ENCODE measurements around the gene FUBP1.
"Not testable (repeated sequence)": the region's sequence is repeated elsewhere in the genome, so short reads cannot be mapped to it uniquely, and the experiment has no call there.

FUBP1 gene

DNA sequence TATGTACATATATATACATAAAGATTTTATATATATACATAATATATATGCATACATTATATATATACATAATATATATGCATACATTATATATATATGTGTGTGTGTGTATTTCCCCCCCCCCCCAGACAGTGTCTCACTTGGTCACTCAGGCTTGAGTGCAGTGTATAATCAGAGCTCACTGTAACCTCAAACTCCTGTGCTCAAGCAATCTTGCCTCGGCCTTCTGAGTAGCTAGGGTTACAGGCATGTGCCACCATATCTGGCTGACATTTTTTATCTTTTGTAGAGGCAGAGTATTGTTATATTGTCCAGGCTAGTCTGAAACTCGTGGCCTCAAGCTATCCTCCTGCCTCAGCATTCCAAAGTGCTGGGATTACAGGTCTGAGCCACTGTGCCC, 9.0 kb upstream of the FUBP1 start:
- no peak for DNase-seq

DNA sequence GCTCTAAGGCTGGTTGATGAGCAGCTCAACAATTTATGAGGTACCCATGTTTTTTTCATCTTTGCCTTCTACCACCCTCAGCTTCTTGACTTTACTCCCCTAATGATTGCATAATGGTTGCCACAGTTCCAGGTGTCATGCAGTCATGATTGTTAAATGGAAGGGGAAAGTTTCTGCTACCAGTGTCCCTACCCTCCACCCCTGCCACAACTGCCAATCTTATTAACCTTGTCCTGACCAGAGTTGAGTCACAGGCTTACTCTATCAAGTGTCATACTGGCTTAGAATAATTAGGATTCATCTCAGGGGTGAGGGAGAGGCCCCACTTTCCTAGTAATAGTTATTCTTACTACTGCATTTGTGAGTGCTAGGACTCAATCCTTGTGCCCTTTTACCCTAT, 7.9 kb upstream of the FUBP1 start:
- no peak for DNase-seq

DNA sequence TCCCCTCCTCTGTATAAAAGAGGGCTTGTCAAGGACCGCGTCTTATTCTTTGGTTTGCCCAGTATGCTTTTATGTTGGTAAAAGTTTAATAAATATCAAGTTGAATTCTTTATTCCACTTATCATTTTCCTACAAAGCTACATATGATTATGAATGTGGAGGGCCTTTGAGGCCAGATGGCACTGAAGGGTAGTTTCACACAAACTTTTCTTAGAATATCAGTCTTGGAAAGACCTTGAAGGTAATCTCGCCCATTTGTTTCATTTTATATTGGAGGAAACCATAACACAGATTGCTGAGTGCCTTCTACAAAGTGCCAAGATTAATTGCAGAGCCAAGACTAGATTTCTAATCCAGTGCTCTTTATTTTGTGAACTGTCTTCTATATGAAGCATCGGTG, 5.8 kb upstream of the FUBP1 start:
- DNase-seq, result no peak

GRCh38 chr1:77983997-77984355, 5.1 kb upstream of the FUBP1 start:
- no peak for DNase-seq

- DNase-seq, result not testable (repeated sequence)
These were observed 4.6 kb upstream of the FUBP1 start for GRCh38 chr1:77983352-77983996.

- peak; percentile 76 for DNase-seq
These were observed 441 bp downstream of the FUBP1 start for GRCh38 chr1:77978293-77978968.

DNA sequence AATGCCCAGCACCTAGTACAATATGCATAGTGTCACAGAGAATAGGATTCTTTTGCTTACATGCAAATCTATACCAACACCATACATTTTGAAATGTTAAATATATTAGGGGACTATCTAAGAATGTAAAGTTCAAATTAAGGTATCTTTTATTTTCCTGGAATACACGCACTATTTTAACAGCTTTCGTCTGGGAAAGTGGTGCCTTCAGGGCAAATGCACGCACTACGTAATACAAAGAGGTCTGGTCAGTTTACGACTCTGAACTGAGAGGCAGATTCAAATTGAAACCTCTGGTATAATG, 931 bp downstream of the FUBP1 start:
- no peak for DNase-seq

DNA sequence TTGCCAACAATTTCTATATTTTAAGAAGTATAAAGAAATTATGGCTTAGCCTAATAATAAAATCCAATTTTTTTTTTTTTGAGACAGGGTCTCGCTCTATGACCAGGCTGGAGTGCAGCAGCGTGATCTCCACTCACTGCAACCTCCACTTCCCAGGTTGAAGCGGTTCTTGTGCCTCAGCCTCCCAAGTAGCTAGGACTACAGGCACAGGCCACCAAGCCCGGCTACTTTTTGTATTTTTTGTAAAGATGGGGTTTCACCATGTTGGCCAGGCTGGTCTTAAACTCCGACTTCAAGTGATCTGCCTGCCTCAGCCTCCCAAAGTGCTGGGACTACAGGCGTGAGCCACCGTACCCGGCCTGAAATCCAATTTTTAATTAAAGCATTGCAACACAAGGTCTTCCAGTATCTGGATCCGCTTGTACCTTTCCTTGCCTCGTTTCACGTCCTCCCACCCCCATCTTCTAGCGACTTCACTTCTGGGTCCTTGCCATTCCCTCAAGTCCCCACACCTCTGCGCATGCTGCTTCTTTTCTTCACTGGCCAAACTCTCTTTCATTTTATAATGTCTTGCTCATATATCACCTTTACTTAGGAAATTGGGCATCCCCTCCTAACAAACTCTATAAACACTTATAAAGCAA, 2.3 kb downstream of the FUBP1 start:
- no peak for DNase-seq

DNA sequence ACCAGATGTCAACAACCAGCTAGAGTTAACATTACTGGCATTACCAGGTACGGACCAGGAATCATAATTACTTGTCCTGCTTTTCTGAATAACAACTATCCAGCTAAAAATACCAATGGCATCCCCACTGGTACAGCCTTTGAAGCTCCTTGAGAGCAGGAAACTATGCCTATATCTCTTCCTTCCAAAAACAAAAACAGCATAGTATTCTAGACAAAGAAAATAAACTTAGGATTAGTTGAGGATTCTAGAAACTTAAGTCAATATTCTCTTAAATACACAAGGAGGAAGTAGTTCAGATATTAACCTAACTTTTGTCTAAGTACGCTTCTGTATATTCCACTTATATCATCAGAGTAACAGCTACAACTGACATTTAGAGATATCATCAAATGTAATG, 3.0 kb downstream of the FUBP1 start:
- no peak for DNase-seq

- no peak for DNase-seq
These were observed 3.5 kb downstream of the FUBP1 start for GRCh38 chr1:77975386-77975785.

DNA sequence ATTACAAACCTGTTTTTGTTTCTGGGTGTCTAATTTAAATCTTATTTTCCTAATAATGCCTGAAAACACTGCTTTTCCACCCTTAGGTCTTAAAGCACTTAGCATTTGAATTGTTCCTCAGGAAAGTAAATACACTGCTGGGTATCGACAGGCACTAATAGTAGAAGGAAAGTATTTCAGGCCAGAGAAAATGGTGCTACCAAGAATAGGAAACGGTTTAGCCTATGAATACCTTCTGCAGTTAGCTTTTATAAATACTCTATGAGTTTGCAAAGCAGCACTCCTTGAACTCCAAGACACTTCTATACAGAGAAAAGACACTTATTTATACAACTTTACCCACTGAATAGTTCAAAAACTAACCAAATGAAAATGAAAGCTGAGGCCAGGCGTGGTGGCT, 6.8 kb downstream of the FUBP1 start:
- no peak for DNase-seq

- no peak for DNase-seq
These were observed 8.7 kb downstream of the FUBP1 start for GRCh38 chr1:77970192-77970591.

DNA sequence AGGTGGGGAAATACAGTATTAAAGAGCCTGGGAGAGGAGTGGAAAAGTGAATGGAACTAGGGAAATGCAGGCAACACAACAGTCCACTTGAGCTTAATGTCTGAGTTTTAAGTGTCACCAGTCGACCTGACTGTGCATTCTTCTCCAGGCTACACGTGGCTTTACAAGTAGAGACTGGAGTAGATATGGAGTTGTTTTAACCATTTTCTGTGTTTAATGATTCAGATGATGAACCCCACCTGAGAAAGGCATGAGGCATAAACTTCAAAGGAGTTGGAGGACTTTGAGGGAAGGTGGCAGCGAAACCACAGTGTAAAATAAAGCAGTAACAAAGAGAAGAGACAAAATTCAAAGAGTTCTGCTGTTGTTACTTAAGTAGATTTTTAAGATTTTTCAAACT, 12.6 kb downstream of the FUBP1 start:
- no peak for DNase-seq

- no peak for DNase-seq
These were observed 17.5 kb downstream of the FUBP1 start for GRCh38 chr1:77961392-77961791.

DNA sequence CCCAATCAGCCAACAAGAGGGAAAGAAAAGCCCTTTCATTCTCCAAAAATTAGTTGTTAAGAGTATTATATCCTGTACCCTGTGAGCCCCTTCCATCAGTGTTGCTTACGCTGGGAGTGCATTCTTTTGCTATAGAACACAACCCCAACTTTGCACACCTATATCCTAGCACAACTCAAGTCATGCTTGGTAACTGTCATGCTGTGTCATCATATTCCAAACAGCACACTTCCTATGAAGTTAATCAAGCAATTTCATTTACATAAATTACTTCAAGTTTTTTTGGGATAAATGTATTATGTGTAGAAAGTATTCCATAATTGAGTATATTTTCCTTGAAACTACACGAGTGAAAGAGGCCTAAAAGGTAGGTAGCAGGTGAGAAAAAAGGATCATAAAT, 20.0 kb downstream of the FUBP1 start:
- no peak for DNase-seq

DNA sequence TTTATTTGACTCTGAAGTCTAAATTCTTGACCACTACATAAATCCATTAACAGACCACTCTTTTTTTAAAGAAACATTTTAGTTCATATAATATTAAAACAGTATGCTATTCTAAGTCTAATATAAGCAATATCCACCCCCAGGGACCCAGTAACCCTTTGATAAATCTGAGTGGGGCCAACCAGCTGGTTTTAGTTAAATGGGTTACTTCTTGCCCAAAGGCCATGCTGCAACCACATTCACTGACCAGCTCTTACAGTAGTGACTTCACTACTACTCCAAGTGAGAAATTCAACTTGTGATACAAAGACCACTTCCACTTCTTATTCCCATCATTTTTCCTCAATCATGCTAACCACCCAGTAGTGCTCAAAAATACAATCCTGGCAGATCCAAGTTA, 20.5 kb downstream of the FUBP1 start:
- no peak for DNase-seq

GRCh38 chr1:77956464-77956863, 22.4 kb downstream of the FUBP1 start:
- no peak for DNase-seq

GRCh38 chr1:77955709-77956108, 23.2 kb downstream of the FUBP1 start:
- no peak for DNase-seq

- DNase-seq, result no peak
These were observed 24.4 kb downstream of the FUBP1 start for GRCh38 chr1:77954521-77954920.

GRCh38 chr1:77953907-77954306, 25.0 kb downstream of the FUBP1 start:
- DNase-seq, result no peak

DNA sequence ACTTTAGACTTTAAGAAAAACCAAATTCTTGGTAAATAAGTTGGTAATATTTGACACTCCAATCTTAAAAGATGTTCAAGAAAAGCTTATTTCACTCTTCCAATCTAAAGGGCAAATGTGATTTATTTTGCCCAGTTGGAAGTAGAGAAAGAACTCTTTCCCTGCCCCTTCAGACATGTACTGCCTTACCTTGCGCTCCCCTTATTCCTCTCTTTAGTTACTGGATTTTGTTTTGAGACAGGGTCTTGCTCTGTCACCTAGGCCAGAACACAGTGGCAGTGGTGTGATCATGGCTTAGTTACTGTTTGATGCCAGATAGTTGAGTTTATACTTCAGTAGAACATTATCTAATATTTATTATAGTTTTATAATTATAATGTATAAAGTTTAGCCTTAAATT, 27.5 kb downstream of the FUBP1 start:
- no peak for DNase-seq

DNA sequence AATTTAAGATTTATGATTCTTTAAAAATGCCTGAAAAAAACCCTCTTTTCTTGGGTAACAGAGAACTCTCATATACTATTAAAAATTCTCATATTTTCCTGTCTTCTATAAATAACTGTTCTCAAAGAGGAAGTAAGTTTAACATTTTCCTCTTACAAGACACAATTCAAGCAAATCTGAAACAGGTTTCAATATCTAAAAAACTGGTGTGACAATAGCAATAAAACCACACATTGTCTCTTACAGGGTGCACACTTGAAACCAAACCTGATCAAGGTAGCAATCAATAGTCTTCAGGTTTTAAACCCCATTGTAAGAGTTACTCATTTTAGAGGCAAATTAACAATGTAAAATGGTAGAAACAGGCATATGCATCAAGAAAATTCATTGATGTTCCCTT, 28.0 kb downstream of the FUBP1 start:
- no peak for DNase-seq

GRCh38 chr1:77948841-77949424, 29.9 kb downstream of the FUBP1 start:
- no peak for DNase-seq

GRCh38 chr1:77945345-77945744, 33.5 kb downstream of the FUBP1 start:
- DNase-seq, result no peak
